CD4-positive, alpha-beta T cell (primary cell): Measurements from ENCODE around the gene UBE2E1. TPM values are rescaled to one million over a fixed set of nuclear protein-coding genes. Genes with fewer than 3 reads are reported as not detected.

Source experiments
- ATAC-seq: fragments of 200-7000 bp; cut with Tn5 transposase; one replicate; pipeline ENCODE4 v1.10.0; 2022; ENCODE audit warnings: mild to moderate bottlenecking; ENCODE audit not compliant: poor library complexity
- CTCF ChIA-PET: fragments of 350-600 bp; sonication (Branson Sonifier 250); formaldehyde crosslinking; loops from one replicate; lab custom pipeline; 2021; ENCODE audit warnings: antibody characterized with exemption, inconsistent platforms; lab: Charles Lee
- POLR2A ChIA-PET: fragments of 350-600 bp; sonication (Branson Sonifier 250); formaldehyde crosslinking; loops from one replicate; lab custom pipeline; 2021; ENCODE audit warnings: antibody characterized with exemption, inconsistent platforms; lab: Charles Lee
- DNase-seq, 14 experiments: peaks; one replicate each; pipeline ENCODE4 v3.0.0-alpha.2; 2013 to 2020; ENCODE audit warnings: mixed read lengths in 2 of 14
- H3K27ac ChIP-seq, 2 donors: one replicate each; pipeline versions ENCODE4 v1.5.1 to v1.7.0; 2013; ENCODE audit warnings: low read length in 2 of 2, low read depth in 1 of 2, mild to moderate bottlenecking in 1 of 2
- H3K27me3 ChIP-seq, 2 experiments: 1 replicate in 1 of 2; 2 replicates in 1 of 2; pipeline versions ENCODE4 v1.6.1 to v1.7.0; 2013; ENCODE audit warnings: low read length in 2 of 2, control low read depth in 1 of 2, mild to moderate bottlenecking in 1 of 2, moderate library complexity in 1 of 2; ENCODE audit not compliant: insufficient read depth in 2 of 2, control insufficient read depth in 1 of 2
- H3K36me3 ChIP-seq: one replicate; pipeline ENCODE4 v1.6.1; 2013; ENCODE audit warnings: low read length, control low read depth; ENCODE audit not compliant: insufficient read depth
- H3K4me1 ChIP-seq: one replicate; pipeline ENCODE4 v1.6.1; 2013; ENCODE audit warnings: low read length, control low read depth; ENCODE audit not compliant: insufficient read depth
- H3K4me3 ChIP-seq: one replicate; pipeline ENCODE4 v1.5.1; 2013; ENCODE audit warnings: mild to moderate bottlenecking, low read length, moderate library complexity
- H3K9me3 ChIP-seq, 2 experiments: 1 replicate in 1 of 2; 2 replicates in 1 of 2; pipeline versions ENCODE4 v1.6.1 to v1.7.0; 2013; ENCODE audit warnings: low read length in 2 of 2, mild to moderate bottlenecking in 2 of 2, control low read depth in 1 of 2, moderate library complexity in 1 of 2; ENCODE audit not compliant: control insufficient read depth in 1 of 2, insufficient read depth in 1 of 2
- H3K27ac Mint-ChIP-seq: one replicate; pipeline ENCODE4 v1.8.0; 2020; ENCODE audit warnings: mixed read lengths
- H3K27me3 Mint-ChIP-seq: one replicate; pipeline ENCODE4 v1.8.0; 2021; ENCODE audit warnings: mixed read lengths
- H3K36me3 Mint-ChIP-seq: one replicate; pipeline ENCODE4 v1.8.0; 2021; ENCODE audit warnings: low read depth, mixed read lengths
- H3K4me1 Mint-ChIP-seq: one replicate; pipeline ENCODE4 v1.8.0; 2021; ENCODE audit warnings: low read depth, mixed read lengths
- H3K4me3 Mint-ChIP-seq: one replicate; pipeline ENCODE4 v1.8.0; 2020; ENCODE audit warnings: mild to moderate bottlenecking, mixed read lengths
- H3K9me3 Mint-ChIP-seq: one replicate; pipeline ENCODE4 v1.8.0; 2020; ENCODE audit warnings: mixed read lengths
- CTCF ChIP-seq: fragments of 200-600 bp; IDR thresholded peaks from one replicate; pipeline ENCODE4 v1.8.0; 2022; ENCODE audit warnings: antibody characterized with exemption, mild to moderate bottlenecking
- intact Hi-C, 2 experiments: fragments of 100-400 bp; cut with DNase I in 1 of 2; cut with micrococcal nuclease in 1 of 2; formaldehyde crosslinking; loops; one replicate each; pipeline versions ENCODE4 v1.15.1 to v1.9.0; 2023 to 2025; cut with DNase I, micrococcal nuclease
- total RNA-seq, 174 experiments: library from RNA in 2 of 174; stranded (reverse) in 2 of 174; gene quantifications; one replicate each; pipeline ENCODE4 v1.2.3 and lab custom pipeline; 2021 to 2026

The UBE2E1 gene
- total RNA-seq, 2 experiments from 2014 or later: 49.8 to 52.2 TPM

DNA sequence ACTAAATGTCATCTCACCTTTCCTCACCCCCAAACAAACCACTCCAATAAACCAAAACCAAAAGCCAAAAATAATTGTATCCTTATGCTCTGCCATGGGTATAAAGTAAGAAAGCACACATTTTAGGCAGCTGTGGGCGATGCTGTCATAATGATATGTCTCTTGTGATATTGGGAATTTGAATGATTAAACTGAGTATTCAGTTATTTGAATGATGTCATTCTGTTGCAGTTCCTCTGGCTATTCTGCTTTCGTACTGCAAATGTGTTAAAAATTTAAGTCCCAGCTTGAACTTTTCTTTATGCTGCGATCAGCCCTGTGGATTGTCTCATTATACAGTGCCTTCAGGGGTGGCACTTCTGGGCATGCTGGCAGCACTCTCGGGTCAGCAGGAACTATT, 128.5 kb downstream of the UBE2E1 start:
- DNase-seq (no peak), ATAC-seq (no peak)
- H3K27me3 Mint-ChIP-seq: no peaks in the 10 kb centered on the region
- no peaks in the 10 kb centered on the region for H3K4me1 Mint-ChIP-seq
- no peak for TF ChIP-seq CTCF
- no peaks in the 10 kb centered on the region for H3K36me3 ChIP-seq
- H3K9me3 ChIP-seq: peaks cover 0 to 4% of the 10 kb centered on the region in 2 experiments
- no peaks in the 10 kb centered on the region for H3K36me3 Mint-ChIP-seq
- intact Hi-C loops: no loop called here
- H3K9me3 Mint-ChIP-seq: no peaks in the 10 kb centered on the region
- H3K27me3 ChIP-seq: no peaks in the 10 kb centered on the region
- POLR2A ChIA-PET: interaction anchor here (2.6 kb wide), 1 partner anchor 17 kb away, joined by 10 read pairs; the partner anchor contains the start of genes NKIRAS1 and RPL15
- no peak overlapping the region for H3K27ac ChIP-seq
- H3K4me3 ChIP-seq: no peak overlapping the region
- no peaks in the 10 kb centered on the region for H3K4me1 ChIP-seq
- CTCF ChIA-PET: interaction anchor here (0.6 kb wide), 1 partner anchor 25 kb away, joined by 4 read pairs; no protein-coding TSS in a partner anchor
- H3K4me3 Mint-ChIP-seq: no peak overlapping the region
- H3K27ac Mint-ChIP-seq: no peak overlapping the region

DNA sequence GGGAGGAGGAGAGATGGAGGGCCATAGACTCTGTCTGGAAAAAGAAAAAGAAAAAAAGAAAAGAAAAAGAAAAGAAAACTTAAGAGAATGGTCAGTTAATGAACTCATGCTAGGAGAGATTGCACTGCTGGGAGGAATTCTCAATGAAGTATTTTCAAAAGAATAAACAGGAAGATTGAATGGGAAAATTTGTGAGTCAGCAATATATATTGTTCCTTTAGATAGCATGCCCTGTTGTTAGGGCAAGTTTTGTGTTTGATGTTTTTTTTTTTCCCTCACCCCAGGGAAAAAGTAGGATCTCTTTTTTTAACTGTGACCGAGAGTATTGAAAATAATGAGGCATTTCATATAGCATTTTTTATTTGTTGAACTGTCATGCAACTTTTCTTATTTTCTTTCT, 131.5 kb downstream of the UBE2E1 start:
- DNase-seq (no peak), ATAC-seq (no peak)
- no peak overlapping the region for H3K4me3 ChIP-seq
- no peaks in the 10 kb centered on the region for H3K4me1 ChIP-seq
- H3K9me3 ChIP-seq: peaks cover 0 to 4% of the 10 kb centered on the region in 2 experiments
- no peaks in the 10 kb centered on the region for H3K36me3 Mint-ChIP-seq
- no peaks in the 10 kb centered on the region for H3K27me3 ChIP-seq
- H3K9me3 Mint-ChIP-seq: no peaks in the 10 kb centered on the region
- no peaks in the 10 kb centered on the region for H3K36me3 ChIP-seq
- intact Hi-C loops: no loop called here
- H3K27ac Mint-ChIP-seq: no peak overlapping the region
- H3K27ac ChIP-seq: no peak overlapping the region
- H3K4me3 Mint-ChIP-seq: no peak overlapping the region
- no peaks in the 10 kb centered on the region for H3K27me3 Mint-ChIP-seq
- TF ChIP-seq CTCF: no peak
- ChIA-PET POLR2A (no interaction called here), CTCF (no interaction called here)
- no peaks in the 10 kb centered on the region for H3K4me1 Mint-ChIP-seq

DNA sequence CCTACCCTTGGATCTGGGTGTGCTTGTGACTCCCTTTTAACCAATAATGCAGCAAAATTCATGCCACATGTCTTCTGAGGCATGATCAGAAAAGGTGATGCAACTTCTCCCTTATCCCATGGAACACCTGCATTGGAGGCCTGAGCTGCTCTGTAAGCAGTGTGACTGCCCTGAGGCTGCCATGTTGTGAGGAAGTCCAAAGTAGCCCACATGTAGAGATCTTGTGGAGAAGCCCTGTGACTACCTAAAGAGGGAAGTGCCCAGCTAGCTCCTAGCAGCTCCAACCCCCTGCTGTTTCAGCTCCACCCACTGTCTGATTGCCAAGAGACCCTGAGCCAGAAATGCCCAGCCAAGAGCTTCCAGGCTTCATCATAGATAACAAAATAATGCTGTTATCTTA, 132.9 kb downstream of the UBE2E1 start:
- Histone ChIP-seq H3K36me3 (no peaks in the 10 kb centered on the region), H3K4me3 (no peak overlapping the region), H3K27me3 (no peaks in the 10 kb centered on the region), H3K27ac (no peak overlapping the region), H3K4me1 (no peaks in the 10 kb centered on the region), H3K9me3 (peaks cover 0 to 4% of the 10 kb centered on the region in 2 experiments)
- Mint-ChIP-seq H3K4me3 (no peak overlapping the region), H3K36me3 (no peaks in the 10 kb centered on the region), H3K27me3 (no peaks in the 10 kb centered on the region), H3K9me3 (no peaks in the 10 kb centered on the region), H3K27ac (no peak overlapping the region), H3K4me1 (peaks cover 3% of the 10 kb centered on the region)
- no peak for TF ChIP-seq CTCF
- intact Hi-C loops: no loop called here
- ChIA-PET CTCF (no interaction called here), POLR2A (interaction anchor here (3.3 kb wide), 1 partner anchor 22 kb away, joined by 17 read pairs; the partner anchor contains the start of genes NKIRAS1 and RPL15)
- DNase-seq: no peak
- no peak for ATAC-seq
